CD4-positive, alpha-beta T cell treated with Interleukin-17A for 4 hours (primary cell): ENCODE data around the gene ATP6V1D.
"Not testable (repeated sequence)": the region's sequence is repeated elsewhere in the genome, so short reads cannot be mapped to it uniquely, and the experiment has no call there.

ENCODE experiments used
- DNase-seq: peaks from one replicate; pipeline ENCODE4 v3.0.0-alpha.2; 2020; ENCODE audit warnings: mixed read lengths

The ATP6V1D gene

DNA sequence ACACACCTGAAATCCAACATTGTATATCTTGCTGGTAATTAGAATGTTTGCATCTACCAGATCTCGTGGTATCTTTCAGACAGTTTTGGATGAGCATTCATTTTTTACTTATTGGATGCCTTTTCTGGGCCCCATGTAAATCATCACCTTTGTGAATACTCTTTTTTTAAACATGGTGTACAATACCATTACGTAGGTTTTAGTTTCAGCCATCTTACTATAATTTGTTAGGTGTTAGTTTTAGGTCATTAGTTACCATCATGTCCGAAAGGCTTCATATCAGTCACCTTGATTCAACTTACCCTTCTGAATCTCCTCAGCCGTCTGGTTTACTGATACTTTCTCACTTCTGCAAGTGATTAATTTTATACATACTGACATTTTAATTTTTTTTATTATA, 5.9 kb upstream of the ATP6V1D start:
- DNase-seq = no peak

- DNase-seq = no peak
These were observed 1.0 kb upstream of the ATP6V1D start for GRCh38 chr14:67360470-67361206.

DNA sequence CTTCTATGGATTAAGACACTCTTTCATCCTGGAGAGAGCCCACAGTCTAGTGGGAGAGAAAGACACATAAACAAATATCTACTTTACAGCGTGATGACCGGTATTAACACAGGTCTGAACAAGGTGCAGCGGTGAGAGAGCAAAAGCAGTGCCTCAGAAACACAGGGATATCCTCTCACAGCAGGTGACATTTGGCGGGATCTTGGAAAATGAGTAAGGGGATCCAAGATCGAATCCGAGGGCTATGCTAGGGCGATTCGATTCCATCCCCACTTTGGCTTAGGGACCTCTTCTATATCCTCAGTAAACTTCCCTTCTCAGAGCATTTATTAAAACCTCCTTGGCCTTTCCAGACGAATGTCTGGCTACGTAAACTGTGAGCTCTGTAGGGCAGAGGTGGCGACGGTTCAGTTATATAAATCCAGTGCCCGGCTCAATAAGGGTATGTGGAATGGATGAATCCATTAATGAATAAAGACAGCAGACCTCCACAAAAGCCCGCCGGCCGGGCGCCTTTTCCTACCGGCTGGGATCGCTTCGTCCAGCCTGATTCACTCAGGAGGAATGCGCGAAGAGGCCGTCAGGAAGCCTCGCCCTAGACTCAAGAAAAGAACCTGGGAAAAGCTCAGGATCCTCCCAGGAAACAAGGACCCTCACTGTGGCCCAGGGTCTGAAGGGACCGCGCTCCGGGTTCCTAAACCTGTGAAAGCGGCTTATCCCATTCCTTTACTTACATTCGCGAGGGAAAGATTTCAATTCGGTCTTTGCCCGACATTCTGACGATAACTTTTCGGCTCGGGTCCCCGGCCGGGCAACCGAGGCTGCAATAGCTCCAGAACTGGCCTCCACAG, 455 bp downstream of the ATP6V1D start:
- no peak for DNase-seq

DNA sequence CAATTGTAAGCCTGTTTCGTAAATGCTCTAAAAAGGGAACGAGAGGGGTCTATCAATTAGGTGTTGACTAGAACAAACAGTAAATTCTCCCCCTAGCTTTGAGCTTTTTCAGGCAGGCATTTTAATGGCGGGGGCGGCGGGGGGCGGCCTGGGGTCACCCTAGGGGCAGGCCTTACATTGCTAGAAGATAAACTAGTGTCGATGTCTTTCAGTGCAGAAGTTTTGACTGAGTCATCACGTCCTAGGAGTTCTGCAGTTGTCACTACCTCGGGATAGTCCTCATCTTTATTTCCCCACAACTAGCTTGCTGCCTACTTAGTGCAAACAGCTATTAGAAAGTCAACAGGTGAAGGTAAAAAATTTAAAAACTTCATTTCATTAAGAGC, 1.6 kb downstream of the ATP6V1D start:
- DNase-seq = no peak

- DNase-seq = no peak
These were observed 2.2 kb downstream of the ATP6V1D start for GRCh38 chr14:67357186-67357968.

DNA sequence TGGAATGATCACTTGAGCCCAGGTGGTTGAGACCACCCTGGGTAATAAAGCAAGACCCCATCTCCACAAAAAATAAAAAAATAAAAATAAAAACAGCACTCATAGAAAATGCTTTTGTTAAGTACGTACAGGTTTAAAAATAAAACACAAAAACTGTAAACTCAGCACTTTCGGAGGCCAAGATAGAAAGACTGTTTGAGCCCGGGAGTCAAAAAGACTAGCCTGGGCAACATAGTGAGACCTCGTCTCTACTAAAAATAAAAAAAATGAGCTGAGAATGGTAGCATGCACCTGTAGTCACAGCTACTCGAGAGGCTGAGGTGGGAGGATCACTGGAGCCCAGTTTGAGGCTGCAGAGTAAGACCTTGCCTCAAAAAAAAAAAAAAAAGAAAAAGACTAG, 7.5 kb downstream of the ATP6V1D start:
- DNase-seq = no peak

- DNase-seq = no peak
These were observed 14.0 kb downstream of the ATP6V1D start for GRCh38 chr14:67345583-67345982.

DNA sequence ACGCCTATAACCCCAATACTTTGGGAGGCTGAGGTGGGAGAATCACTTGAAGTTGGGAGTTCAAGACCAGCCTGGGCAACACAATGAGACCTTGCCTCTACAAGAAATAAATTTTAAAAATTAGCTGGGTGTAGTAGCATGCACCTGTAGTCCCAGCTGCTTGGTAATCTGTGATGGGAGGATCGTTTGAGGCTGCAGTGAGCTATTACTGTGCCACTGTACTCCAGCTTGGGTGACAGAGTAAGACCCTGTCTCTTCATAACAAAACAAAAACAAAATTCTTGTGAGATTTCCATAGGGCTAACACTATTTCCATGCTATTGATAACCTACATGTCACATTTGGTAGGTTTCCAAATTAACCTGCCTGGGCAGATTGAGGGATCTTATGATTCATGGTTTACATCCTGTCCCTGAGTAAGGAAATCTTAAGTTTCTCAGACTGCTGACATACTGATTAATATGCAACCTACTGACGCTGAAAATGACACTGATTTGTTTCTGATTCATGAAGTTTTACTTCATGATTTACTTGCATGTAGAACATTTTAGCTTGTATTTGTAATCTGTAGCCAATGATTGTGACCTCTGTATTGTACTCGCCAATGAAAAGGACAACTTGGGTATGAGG, 15.9 kb downstream of the ATP6V1D start:
- no peak for DNase-seq

DNA sequence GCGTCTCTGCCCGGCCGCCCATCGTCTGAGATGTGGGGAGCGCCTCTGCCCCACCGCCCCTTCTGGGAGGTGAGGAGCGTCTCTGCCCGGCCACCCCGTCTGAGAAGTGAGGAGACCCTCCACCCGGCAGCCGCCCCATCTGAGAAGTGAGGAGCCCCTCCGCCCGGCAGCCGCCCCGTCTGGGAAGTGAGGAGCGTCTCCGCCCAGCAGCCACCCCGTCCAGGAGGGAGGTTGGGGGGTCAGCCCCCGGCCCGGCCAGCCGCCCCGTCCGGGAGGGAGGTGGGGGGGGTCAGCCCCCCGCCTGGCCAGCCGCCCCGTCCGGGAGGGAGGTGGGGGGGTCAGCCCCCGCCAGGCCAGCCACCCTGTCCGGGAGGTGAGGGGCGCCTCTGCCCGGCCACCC, 18.4 kb downstream of the ATP6V1D start:
- DNase-seq = not testable (repeated sequence)

DNA sequence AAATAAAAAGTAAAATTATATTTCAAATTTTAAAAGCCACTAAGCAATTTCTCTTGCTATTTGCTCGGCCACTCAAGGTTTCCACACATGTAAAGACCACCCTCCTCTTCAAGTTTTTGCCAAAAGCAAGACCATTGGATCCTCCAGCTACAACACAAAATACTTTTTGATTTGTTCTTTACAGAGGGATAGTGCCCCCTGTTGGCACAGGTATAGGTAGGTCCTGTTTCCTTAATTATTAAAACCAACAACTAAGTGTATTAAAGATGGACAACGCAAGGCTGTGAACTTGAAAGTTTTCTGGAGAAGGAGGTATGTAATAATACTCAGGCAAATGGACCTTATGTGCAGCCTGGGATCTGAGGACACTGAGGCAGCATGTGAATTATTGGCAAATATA, 23.8 kb downstream of the ATP6V1D start:
- peak; percentile 24 for DNase-seq

- no peak for DNase-seq
These were observed 27.1 kb downstream of the ATP6V1D start for GRCh38 chr14:67332468-67332867.

DNA sequence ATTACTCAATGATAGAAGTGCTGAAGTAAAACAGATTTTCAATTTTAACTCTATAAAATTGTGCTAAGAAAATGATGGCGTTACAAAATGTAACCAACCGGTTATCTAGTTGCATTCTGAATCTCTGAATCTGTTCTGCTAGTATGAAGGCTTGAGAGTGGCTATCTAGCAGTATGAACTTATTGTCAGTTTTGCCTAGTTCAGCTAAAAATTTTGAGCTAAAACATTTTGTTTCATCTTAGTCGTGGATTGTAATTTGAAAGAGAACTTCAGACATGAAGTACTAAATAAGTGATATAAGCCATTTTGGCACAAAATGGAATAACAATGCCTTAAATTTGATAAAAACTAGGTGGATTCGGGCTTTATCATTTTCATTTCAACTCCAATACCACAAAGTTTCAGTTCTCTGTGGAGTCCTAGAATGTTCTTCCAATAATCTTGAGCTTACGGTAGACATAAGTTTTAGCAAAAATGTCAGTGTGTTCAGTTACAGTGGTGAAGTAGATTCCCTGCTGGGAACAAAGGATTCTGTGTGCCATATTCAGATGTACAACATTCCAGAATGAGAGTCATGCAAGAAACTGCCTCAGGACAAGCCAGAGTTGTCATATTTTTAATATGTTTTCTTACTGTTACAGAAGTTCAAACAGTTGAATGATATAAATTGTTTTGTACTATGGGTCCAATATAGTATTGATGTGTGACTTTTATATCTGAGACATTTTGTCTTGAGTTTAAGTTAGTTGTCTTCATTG, 28.1 kb downstream of the ATP6V1D start:
- DNase-seq = no peak

GRCh38 chr14:67329666-67330065, 29.9 kb downstream of the ATP6V1D start:
- DNase-seq = not testable (repeated sequence)

GRCh38 chr14:67319142-67319541, 40.5 kb downstream of the ATP6V1D start:
- DNase-seq = no peak

DNA sequence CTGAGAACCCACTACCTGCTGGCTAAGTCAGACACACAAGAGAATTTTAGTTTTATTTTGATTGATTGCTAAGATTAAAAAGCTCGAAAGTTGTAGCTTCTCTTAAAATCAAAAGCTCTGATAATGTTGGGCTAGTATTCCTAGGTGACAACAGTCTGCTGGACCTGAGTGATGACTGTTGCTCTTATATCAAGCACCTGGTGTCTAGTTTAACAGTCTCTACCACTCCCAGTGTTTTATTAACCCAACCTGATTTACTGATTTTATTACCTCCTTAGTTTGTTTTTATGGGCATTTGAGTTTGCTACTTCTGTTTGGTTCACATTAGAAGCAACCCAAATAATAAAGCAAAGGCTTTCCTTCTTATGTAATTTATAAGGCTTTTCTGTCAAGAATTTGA, 41.8 kb downstream of the ATP6V1D start:
- no peak for DNase-seq

- DNase-seq = no peak
These were observed 46.5 kb downstream of the ATP6V1D start for GRCh38 chr14:67313153-67313552.

- DNase-seq = no peak
These were observed 47.7 kb downstream of the ATP6V1D start for GRCh38 chr14:67311868-67312267.
